ENCODE measurements around the gene CTNNA2. TPM values are rescaled to one million over a fixed set of nuclear protein-coding genes. Genes with fewer than 3 reads are reported as not detected.

Gene CTNNA2
- total and polyA plus RNA-seq, 11 donors, result 0.20 to 0.81 TPM; not detected in 9

DNA sequence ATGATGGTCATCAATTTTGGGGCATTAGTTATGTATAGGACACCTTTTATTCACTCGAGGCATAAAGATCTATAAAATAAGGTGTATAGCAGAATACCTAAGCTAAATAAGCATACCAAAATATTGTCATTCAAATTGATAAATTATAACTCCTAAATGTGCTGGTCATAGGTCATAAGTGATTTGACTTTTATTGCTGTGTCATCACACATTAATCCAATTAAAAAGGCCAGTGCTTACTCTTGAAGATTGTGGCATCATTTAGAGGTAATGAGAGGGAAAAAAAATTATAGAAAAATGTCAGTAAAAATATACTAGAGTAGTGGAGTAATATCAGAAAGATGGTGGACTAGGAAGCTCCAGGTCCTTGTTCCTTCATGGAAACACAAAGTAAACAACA, 1138.6 kb downstream of the CTNNA2 start:
- H3K9me3 ChIP-seq, result peaks cover 0 to 32% (median 9%) of the 10 kb centered on the region in 12 donors
- TF ChIP-seq POLR2A (IDR thresholded peaks at IDR 0.05), result no peak
- TF ChIP-seq, protein P1, sequence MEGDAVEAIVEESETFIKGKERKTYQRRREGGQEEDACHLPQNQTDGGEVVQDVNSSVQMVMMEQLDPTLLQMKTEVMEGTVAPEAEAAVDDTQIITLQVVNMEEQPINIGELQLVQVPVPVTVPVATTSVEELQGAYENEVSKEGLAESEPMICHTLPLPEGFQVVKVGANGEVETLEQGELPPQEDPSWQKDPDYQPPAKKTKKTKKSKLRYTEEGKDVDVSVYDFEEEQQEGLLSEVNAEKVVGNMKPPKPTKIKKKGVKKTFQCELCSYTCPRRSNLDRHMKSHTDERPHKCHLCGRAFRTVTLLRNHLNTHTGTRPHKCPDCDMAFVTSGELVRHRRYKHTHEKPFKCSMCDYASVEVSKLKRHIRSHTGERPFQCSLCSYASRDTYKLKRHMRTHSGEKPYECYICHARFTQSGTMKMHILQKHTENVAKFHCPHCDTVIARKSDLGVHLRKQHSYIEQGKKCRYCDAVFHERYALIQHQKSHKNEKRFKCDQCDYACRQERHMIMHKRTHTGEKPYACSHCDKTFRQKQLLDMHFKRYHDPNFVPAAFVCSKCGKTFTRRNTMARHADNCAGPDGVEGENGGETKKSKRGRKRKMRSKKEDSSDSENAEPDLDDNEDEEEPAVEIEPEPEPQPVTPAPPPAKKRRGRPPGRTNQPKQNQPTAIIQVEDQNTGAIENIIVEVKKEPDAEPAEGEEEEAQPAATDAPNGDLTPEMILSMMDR (IDR thresholded peaks at IDR 0.05), result no peak
- H3K27ac ChIP-seq, result no peak overlapping the region
- intact Hi-C loops (cut with DNase I), result no loop called here
- H3K36me3 ChIP-seq, result no peaks in the 10 kb centered on the region
- DNase-seq, result no peak
- no peaks in the 10 kb centered on the region for H3K27me3 ChIP-seq
- H3K4me1 ChIP-seq, result no peaks in the 10 kb centered on the region
- H3K4me3 ChIP-seq, result no peak overlapping the region
- 71 to 76% (median 74%) methylated on average over 1 of the region's 1 CpG for WGBS, 4 donors
- ATAC-seq, result no peak

DNA sequence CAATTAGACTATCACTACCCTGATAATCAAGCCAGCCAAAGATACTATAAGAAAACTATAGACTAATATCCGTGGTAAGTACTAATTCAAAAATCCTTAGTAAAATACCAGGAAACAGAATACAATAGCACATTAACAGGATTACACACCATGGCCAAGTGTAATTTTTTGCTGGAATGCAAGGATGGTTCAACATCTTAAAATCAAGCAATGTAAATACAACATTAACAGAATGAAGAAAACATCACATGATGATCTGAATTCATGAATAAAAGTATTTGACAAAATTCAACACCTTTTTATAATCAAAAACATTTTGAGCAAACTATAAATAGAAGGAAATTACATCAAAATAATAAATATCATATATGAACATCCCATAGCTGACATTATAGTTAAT, 1142.4 kb downstream of the CTNNA2 start:
- intact Hi-C loops (cut with DNase I), result no loop called here

DNA sequence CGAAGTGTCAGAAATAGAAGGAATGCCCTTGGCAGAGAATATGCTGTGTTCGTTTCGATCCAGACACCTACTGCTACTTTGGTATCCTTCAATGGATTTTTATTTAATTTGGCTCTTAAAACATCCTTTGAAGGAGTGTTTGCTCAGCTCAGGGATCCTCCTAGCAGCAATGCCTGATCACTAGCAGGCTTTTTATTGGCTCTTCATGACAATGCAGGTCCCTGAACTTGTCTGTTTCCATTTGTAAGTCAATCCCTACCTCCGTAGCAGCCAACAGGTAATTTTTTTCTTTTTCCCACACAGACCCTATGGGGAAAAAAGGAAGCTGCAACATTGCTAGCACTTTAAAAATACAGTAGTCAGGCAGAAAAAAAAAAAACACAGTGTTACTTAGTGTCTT, 1157.9 kb downstream of the CTNNA2 start:
- Histone ChIP-seq H3K27ac (no peak overlapping the region), H3K36me3 (no peaks in the 10 kb centered on the region), H3K4me1 (no peaks in the 10 kb centered on the region), H3K27me3 (no peaks in the 10 kb centered on the region), H3K4me3 (no peak overlapping the region), H3K9me3 (no peaks in the 10 kb centered on the region)
- no peak for TF ChIP-seq POLR2A (IDR thresholded peaks at IDR 0.05)
- TF ChIP-seq, protein P1 (IDR thresholded peaks at IDR 0.05), result no peak
- WGBS, 4 donors, result 55 to 61% (median 57%) methylated on average over 4 of the region's 4 CpGs
- no peak for DNase-seq
- intact Hi-C loops (cut with DNase I), result no loop called here
- ATAC-seq, result no peak

More for the DNA sequence above, 1142.4 kb downstream of the CTNNA2 start:
- no peaks in the 10 kb centered on the region for H3K27me3 ChIP-seq
- H3K4me1 ChIP-seq, result no peaks in the 10 kb centered on the region
- no peak overlapping the region for H3K4me3 ChIP-seq
- no peak for TF ChIP-seq POLR2A (IDR thresholded peaks at IDR 0.05)
- TF ChIP-seq, protein P1 (IDR thresholded peaks at IDR 0.05), result no peak
- no peak for ATAC-seq
- no peaks in the 10 kb centered on the region for H3K36me3 ChIP-seq
- 69 to 88% (median 83%) methylated on average over 1 of the region's 1 CpG for WGBS, 4 donors
- DNase-seq, result no peak
- H3K9me3 ChIP-seq, result peaks cover 0 to 40% (median 9%) of the 10 kb centered on the region in 12 donors
- no peak overlapping the region for H3K27ac ChIP-seq

DNA sequence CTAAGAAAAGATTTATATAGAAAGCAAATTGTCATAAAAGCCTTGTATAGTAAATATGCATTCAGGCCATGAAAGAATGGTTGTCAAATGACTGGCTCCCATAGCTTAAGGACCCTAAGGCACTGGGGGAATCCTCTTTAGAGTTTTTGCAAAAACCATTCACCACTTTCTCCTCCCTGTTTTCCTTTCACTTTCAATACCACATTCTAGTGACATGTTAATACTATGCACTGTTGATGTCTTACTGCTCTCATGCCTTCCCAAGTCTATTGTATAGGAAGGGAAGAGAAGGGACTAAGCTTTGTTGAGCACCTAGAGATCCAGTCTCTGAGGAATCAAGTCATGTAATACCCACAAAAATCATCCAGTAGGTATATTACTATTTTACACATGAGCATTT, 1174.7 kb downstream of the CTNNA2 start:
- H3K27me3 ChIP-seq, result no peaks in the 10 kb centered on the region
- H3K4me1 ChIP-seq, result no peaks in the 10 kb centered on the region
- intact Hi-C loops (cut with DNase I), result no loop called here
- H3K27ac ChIP-seq, result no peak overlapping the region
- no peak for TF ChIP-seq POLR2A (IDR thresholded peaks at IDR 0.05)
- TF ChIP-seq, protein P1 (IDR thresholded peaks at IDR 0.05), result no peak
- DNase-seq (no peak), ATAC-seq (no peak)
- H3K36me3 ChIP-seq, result no peaks in the 10 kb centered on the region
- H3K4me3 ChIP-seq, result no peak overlapping the region
- peaks cover 0 to 2% (median 0%) of the 10 kb centered on the region in 12 donors for H3K9me3 ChIP-seq
